Chondrocyte (in vitro differentiated cells): Measurements from ENCODE around the gene SERPINB10. TPM values are rescaled to one million over a fixed set of nuclear protein-coding genes. Genes with fewer than 3 reads are reported as not detected.
"Not testable (repeated sequence)": the region's sequence is repeated elsewhere in the genome, so short reads cannot be mapped to it uniquely, and the experiment has no call there.

Experiments used
- DNase-seq: peaks from one replicate; pipeline ENCODE4 v3.0.0; 2021; ENCODE audit warnings: mixed read lengths, low spot score
- H3K27ac Mint-ChIP-seq: one replicate; pipeline ENCODE4 v1.8.0; 2021; ENCODE audit warnings: mild to moderate bottlenecking, moderate library complexity, mixed read lengths; ENCODE audit not compliant: unreplicated experiment
- H3K27me3 Mint-ChIP-seq: 2 replicates; pipeline ENCODE4 v1.8.0; 2021; ENCODE audit warnings: low read depth, mixed read lengths
- H3K36me3 Mint-ChIP-seq: 2 replicates; pipeline ENCODE4 v1.8.0; 2021; ENCODE audit warnings: low read depth, mixed read lengths
- H3K4me1 Mint-ChIP-seq: 2 replicates; pipeline ENCODE4 v1.8.0; 2021; ENCODE audit warnings: low read depth, mild to moderate bottlenecking, mixed read lengths
- H3K4me3 Mint-ChIP-seq: one replicate; pipeline ENCODE4 v1.8.0; 2021; ENCODE audit warnings: mild to moderate bottlenecking, moderate library complexity, mixed read lengths; ENCODE audit not compliant: unreplicated experiment
- H3K9me3 Mint-ChIP-seq: 2 replicates; pipeline ENCODE4 v1.8.0; 2021; ENCODE audit warnings: low read depth, mixed read lengths
- total RNA-seq: library from RNA; stranded (reverse); gene quantifications from 3 replicates; pipeline ENCODE4 v1.2.1, GENCODE V29; 2021
- TF ChIP-seq, protein P1 (sequence below): fragments of 200-600 bp; sonication (generic); IDR thresholded peaks from 2 replicates; pipeline ENCODE4 v1.5.0; 2021; ENCODE audit warnings: antibody characterized with exemption, mild to moderate bottlenecking, moderate library complexity

Gene SERPINB10
- total RNA-seq, 1 donor from 2014 or later, result not detected

GRCh38 chr18:63940008-63940407 lies 32.2 kb downstream of the SERPINB10 start:
- TF ChIP-seq, protein P1, sequence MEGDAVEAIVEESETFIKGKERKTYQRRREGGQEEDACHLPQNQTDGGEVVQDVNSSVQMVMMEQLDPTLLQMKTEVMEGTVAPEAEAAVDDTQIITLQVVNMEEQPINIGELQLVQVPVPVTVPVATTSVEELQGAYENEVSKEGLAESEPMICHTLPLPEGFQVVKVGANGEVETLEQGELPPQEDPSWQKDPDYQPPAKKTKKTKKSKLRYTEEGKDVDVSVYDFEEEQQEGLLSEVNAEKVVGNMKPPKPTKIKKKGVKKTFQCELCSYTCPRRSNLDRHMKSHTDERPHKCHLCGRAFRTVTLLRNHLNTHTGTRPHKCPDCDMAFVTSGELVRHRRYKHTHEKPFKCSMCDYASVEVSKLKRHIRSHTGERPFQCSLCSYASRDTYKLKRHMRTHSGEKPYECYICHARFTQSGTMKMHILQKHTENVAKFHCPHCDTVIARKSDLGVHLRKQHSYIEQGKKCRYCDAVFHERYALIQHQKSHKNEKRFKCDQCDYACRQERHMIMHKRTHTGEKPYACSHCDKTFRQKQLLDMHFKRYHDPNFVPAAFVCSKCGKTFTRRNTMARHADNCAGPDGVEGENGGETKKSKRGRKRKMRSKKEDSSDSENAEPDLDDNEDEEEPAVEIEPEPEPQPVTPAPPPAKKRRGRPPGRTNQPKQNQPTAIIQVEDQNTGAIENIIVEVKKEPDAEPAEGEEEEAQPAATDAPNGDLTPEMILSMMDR, result no peak
- Mint-ChIP-seq H3K9me3 (peaks cover 11% of the 10 kb centered on the region), H3K4me1 (peaks cover 5% of the 10 kb centered on the region), H3K36me3 (peaks cover 2% of the 10 kb centered on the region), H3K27ac (no peak overlapping the region), H3K4me3 (no peak overlapping the region), H3K27me3 (peaks cover 25% of the 10 kb centered on the region)
- DNase-seq, result no peak

DNA sequence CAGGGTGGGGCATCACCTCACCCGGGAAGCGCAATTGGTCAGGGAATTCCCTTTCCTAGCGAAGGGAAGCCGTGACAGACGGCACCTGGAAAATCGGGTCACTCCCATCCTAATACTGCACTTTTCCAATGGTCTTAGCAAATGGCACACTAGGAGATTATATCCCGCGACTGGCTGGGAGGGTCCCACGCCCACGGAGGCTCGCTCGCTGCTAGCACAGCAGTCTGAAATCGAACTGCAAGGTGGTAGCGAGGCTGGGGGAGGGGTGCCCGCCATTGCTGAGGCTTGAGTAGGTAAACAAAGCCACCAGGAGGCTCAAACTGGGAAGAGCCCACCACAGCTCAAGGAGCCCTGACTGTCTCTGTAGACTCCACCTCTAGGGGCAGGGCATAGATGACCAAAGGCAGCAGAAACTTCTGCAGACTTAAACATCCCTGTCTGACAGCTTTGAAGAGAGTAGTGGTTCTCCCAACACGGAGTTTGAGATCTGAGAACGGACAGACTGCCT lies 32.8 kb downstream of the SERPINB10 start:
- DNase-seq, H3K4me3 Mint-ChIP-seq, H3K4me1 Mint-ChIP-seq, H3K27ac Mint-ChIP-seq, H3K36me3 Mint-ChIP-seq: not testable (repeated sequence)
- Mint-ChIP-seq H3K27me3 (peaks cover 25% of the 10 kb centered on the region), H3K9me3 (peaks cover 11% of the 10 kb centered on the region)

DNA sequence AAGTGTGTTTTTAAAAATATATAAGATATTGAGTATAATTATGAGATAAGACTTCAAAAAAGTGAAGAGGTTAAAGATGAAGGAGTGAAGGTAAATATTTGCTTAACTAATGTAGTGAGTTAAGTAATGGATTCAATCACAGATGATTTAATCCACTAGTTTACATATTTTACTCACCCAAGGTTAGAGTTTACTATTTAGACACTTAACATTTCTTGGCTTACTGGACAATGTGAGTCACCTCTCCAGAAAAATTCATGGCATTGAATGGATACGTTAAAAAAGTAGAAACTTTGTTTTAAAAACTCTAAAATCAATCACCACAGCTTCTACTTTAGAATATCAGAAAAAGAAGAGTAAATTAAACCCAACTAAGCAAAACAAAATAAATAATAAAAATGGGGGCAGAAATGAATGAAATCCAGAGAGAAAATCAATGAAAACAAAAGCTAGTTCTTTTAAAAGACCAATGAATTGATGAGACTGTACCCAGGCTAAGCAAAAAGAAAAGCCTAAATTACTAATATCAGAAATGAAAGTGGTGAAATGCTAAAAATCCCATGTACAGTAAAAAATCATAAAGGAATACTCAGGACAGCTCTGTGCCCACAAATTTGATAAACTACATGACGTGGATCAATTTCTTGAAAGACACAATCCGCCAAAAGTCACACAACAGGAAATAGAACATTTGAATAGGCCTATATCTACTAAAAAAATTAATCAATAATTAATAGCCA lies 39.5 kb downstream of the SERPINB10 start:
- H3K27me3 Mint-ChIP-seq, result peaks cover 33% of the 10 kb centered on the region
- no peak overlapping the region for H3K4me3 Mint-ChIP-seq
- H3K36me3 Mint-ChIP-seq, result no peaks in the 10 kb centered on the region
- TF ChIP-seq, protein P1, result no peak
- DNase-seq, result no peak
- peaks cover 8% of the 10 kb centered on the region for H3K9me3 Mint-ChIP-seq
- H3K27ac Mint-ChIP-seq, result no peak overlapping the region
- H3K4me1 Mint-ChIP-seq, result peaks cover 11% of the 10 kb centered on the region

DNA sequence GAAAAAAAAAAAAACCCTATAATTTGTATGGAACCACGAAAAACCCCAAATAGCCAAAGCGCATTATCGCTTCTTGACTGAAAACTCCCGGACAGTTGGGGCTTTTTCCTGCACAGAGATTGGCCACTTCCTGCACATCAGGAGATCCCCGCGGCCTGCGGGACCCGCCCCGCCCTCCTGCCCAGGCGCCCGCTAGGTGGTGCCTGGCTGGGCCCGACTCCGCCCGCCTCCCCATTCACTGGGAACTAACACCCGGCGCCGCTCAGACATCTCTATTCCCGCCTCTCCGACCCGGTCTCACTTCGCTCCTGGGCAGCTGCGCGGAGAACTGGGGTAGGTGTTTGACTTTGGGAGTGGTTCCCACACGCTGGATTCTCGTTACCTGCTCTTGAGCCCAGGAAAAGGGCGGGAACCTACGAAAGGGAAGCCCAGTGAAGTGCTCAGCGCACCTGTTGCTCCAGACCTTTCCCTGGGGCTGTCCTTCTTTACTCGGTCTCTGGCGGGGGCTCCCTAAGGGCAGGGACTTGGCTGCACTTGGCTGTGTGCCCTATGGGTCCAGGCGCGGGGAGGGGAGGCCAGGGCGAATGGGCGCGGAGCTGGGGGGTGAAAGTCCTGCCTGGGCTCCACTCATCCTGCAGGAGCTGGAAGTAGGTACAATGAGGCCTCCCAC lies 41.4 kb downstream of the SERPINB10 start, which contains the start of gene HMSD:
TSS of gene HMSD (plus strand) at position 234 of the 670 bp plus-strand sequence. CDS start 4,155 bp downstream, outside the sequence.
- DNase-seq, result no peak
- Mint-ChIP-seq H3K4me1 (peaks cover 11% of the 10 kb centered on the region), H3K36me3 (no peaks in the 10 kb centered on the region), H3K9me3 (peaks cover 2% of the 10 kb centered on the region), H3K27me3 (peaks cover 13% of the 10 kb centered on the region), H3K27ac (no peak within 1 kb of the TSS), H3K4me3 (peak within 1 kb of the TSS; percentile 45)
- TF ChIP-seq, protein P1, result peak; percentile 65

DNA sequence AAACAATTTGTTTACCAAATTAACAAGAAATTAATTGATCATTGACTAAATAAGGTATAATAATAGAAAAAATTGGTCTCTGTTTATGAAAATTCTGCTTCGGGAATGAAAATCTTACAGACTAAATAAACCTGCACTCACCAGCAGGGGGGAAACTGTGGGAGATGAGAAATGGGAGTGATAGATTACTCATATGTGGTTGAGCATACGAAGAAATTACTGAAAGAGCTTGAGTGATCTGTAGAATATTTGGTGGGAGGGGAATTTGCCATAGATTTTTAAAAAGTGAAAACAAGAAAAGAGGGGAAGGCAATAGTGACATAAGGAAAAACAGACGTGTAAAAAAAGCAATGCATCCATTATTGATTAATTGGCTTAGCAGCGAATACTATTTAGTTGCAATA lies 43.5 kb downstream of the SERPINB10 start:
- TF ChIP-seq, protein P1, result peak; percentile 50
- Mint-ChIP-seq H3K9me3 (no peaks in the 10 kb centered on the region), H3K36me3 (no peaks in the 10 kb centered on the region), H3K27me3 (peaks cover 21% of the 10 kb centered on the region), H3K27ac (no peak overlapping the region), H3K4me1 (peaks cover 11% of the 10 kb centered on the region), H3K4me3 (no peak overlapping the region)
- no peak for DNase-seq
